PC-3 (cell line): ENCODE measurements around the gene CAPN10.

Experiments used
- EZH2 ChIP-seq: fragments of 300-600 bp; sonication (generic); IDR thresholded peaks from one replicate; pipeline ENCODE4 v1.6.1; 2017; ENCODE audit warnings: antibody characterized with exemption, mild to moderate bottlenecking, low read length; ENCODE audit not compliant: unreplicated experiment
- TF ChIP-seq, protein P1 (sequence below): fragments of 300-600 bp; sonication (generic); conservative IDR thresholded peaks from 2 replicates; pipeline ENCODE4 v1.5.1; 2017; ENCODE audit warnings: antibody characterized with exemption, low read depth, mild to moderate bottlenecking, low read length

GRCh38 chr2:240635998-240636547, 49.5 kb downstream of the CAPN10 start:
- no peak for TF ChIP-seq EZH2
- TF ChIP-seq, protein P1, sequence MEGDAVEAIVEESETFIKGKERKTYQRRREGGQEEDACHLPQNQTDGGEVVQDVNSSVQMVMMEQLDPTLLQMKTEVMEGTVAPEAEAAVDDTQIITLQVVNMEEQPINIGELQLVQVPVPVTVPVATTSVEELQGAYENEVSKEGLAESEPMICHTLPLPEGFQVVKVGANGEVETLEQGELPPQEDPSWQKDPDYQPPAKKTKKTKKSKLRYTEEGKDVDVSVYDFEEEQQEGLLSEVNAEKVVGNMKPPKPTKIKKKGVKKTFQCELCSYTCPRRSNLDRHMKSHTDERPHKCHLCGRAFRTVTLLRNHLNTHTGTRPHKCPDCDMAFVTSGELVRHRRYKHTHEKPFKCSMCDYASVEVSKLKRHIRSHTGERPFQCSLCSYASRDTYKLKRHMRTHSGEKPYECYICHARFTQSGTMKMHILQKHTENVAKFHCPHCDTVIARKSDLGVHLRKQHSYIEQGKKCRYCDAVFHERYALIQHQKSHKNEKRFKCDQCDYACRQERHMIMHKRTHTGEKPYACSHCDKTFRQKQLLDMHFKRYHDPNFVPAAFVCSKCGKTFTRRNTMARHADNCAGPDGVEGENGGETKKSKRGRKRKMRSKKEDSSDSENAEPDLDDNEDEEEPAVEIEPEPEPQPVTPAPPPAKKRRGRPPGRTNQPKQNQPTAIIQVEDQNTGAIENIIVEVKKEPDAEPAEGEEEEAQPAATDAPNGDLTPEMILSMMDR: no peak
